CD4-positive, alpha-beta T cell treated with Interleukin-15 for 4 hours (primary cell): Measurements from ENCODE around the gene CNTN5.
"Not testable (repeated sequence)": the region's sequence is repeated elsewhere in the genome, so short reads cannot be mapped to it uniquely, and the experiment has no call there.

Experiments
- DNase-seq: peaks from one replicate; pipeline ENCODE4 v3.0.0-alpha.2; 2020; ENCODE audit warnings: low spot score

Gene CNTN5

DNA sequence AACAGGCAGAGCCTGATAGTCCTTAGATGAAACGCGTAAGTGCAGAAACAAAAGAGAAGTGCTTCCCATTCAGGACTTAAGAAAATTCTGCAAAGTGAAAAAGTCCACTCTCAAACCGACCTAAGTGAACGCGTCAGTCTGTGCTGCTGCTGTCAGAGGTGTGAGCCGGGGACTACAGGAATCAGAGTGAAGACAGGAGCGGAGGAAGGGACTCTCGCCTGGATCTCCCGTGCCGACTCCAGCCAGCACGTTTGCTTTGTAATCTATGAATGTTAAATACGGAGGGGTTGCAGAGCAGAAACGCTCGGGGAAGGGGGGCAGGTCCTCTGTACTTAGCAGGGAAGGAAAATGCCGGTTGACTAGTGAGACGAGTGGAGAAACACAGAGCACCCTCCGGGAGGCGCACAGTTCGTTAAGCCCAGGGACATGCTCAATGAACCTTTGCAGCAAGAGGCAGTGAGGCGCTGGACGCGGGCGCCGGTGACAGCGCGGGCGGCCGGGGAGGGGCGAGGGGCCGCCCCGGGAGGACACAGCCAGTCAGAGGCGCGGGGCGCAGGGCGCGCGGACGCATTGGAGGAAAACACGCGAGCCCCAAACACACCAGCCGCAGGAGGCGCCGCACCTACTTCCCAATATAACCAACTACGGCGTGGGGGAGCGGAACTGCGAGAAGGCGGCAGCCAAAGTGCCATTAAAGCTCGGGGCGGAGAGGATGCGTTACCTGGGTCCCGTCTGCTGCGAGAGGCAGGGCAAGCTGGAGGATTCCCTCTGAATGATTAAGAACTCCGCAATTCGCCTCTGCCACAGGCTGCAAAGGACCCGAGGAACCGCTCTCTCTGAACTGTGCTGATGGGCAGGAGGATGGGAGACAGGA is at the start of gene CNTN5:
Gene CNTN5, plus strand, starts transcription at position 598 of the 874 bp plus-strand sequence.
- DNase-seq = no peak

DNA sequence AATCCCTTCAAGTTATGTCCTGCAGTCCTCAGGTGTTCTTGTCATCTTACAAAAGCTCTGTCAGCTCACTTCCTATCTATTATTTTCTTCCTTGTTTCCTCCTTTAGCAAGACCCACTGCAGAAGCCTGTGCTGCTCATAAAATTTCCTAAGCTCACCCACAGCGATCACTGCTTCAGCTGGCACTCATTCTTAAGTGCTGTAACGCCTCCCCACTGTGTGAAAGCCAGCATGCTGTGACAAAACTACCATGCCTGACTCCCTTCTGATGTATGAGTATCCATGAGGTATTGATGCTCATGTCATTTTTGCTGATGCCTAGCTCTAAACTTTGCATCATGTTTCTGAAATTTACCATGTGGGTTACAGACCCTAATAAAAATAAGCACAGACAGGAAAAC is 41.5 kb upstream of the CNTN5 start:
- no peak for DNase-seq

DNA sequence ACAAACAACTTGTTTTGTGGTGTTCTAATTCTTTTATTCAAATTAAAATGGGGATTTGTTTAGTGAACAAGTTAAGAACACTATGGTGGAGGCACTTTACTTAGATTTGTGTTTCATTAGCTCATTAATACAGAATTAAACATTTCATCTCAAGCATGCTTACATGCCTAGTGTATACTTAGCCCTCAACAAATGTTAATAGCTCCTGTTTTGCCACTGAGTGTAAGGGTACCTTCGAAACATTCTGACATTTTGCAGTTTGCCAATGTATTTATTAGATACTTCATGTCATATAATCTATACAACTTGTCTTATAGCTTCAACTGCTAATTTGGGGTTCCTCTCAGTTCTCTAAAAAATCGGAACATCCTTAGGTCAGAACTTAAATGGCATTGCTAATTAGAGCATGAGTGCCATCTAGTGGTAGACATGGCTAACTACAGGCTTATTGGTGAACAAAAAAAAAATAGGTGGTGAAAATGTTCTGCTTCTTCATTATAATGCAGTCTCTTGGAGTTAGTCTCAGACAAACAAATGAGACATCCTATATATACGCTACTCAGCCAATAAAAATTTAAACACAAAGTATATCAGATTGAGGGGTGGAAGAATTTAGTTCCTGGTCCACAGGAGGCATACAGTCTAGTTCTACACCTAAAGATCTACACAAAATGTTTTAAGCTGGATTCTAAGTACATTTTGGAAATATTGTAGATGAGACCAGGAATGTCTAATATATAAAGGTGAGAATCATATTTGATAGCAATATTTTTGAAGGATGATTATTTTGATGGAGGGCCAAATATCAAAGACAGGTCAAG is 4.9 kb upstream of the CNTN5 start:
- peak; percentile 16 for DNase-seq

GRCh38 chr11:99019696-99020095 is 1.1 kb upstream of the CNTN5 start:
- no peak for DNase-seq

DNA sequence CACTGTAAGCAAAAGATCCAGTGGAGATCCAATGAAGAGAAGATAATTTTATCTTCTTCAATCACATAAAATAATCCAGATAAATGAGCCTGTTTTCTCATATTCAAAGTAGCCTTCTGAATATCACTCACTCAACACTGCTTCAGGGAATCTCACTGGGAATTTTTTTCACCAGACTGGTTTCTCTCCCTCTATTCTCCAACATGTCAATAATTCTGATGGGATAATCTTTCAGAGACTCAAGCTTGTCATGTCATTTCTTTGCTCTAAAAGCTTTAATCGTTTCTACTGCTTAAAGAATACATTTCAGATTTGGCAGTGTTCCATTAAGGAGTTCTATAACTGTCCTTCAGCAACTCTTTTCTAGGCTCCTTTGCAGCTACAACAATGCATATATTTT is 16.3 kb downstream of the CNTN5 start:
- DNase-seq = no peak

DNA sequence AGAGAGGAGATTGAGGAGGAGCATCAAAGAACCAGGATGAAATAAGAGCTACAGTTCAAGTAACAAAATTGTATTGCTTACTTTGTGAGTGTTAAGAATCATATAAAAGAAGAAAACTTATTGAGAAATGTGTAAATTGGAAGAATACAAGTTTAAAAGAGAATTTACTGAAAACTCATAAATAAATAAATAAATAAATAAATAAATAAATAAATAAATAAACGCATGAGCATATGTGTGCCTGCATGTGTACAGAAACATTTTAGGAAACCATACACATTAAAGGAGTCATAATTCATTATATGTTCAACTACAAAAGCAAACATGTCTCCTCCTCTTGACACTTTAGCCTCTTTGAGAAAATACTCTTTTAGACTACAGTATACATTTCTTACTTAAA is 42.6 kb downstream of the CNTN5 start:
- DNase-seq = no peak

DNA sequence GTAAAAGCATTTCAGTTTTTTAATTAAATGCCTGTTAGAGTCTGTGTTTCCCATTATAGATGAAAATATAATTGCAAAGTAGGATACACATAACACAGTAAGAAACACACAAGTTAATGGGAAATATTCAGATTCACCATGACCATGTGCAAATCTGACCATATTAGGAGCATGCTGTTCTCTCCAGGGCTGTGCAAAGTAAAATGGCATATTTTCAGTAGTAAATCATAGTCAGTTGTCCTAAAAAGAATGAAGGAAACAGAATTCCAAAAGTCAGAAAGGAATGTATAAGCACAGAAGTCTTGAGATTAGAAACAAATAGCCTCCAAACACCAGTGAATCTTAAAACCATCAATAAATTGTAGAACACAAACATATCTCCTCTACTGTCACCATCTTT is 44.4 kb downstream of the CNTN5 start:
- no peak for DNase-seq

DNA sequence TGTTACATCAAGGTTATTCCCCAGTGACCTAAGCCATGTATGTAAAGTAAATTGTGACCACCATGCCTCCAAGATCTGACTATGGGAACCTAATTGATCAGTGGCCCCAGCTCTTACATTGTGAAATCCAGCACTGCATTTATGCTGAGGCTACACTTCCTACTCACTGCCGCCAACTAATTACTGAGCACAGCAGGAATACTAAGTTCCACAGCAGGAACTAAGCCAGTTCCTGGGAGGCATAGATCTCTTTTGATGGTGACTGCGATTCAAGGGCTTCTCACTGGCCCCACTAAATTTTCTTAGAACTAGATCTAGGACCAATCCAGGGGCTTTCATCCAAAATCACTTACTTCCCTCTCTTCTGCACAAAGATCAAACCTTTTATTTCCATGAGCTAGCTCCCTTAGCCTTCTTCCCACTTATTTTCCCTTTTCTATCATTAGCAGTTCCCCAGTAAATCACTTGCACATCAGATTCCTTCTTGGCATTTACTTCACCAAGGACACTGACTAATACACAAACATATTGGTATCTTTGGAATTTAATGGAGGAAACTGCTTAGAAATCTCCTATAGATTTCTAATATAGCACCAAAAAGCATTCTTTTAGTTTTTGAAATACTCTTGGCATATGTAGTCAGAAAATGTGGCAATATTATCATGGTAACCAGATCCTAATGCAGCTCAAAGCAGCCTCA is 46.0 kb downstream of the CNTN5 start:
- DNase-seq = no peak

- DNase-seq = no peak
Measured at GRCh38 chr11:99068832-99069231, 48.1 kb downstream of the CNTN5 start.

GRCh38 chr11:99069856-99070444 is 49.2 kb downstream of the CNTN5 start:
- no peak for DNase-seq

DNA sequence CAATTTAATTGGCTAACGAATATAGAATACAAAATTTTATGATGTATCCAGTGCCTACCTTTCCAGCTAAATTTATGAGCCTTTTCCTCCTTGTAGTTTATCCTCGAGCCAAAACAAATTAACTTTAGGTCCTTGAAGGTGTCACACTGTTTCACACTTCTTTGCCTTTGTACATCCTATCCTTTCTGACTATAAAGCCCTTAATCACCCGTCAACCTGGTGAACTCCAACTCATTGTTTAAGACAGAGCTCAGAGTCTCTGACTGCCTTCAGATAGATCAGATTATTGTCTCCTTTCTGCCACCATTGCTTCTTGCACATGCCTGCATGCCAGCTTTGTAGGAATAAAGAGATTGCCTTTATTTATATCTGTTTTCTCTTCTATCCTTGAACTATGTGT is 58.8 kb downstream of the CNTN5 start:
- no peak for DNase-seq

- no peak for DNase-seq
Measured at GRCh38 chr11:99080154-99080553, 59.4 kb downstream of the CNTN5 start.

DNA sequence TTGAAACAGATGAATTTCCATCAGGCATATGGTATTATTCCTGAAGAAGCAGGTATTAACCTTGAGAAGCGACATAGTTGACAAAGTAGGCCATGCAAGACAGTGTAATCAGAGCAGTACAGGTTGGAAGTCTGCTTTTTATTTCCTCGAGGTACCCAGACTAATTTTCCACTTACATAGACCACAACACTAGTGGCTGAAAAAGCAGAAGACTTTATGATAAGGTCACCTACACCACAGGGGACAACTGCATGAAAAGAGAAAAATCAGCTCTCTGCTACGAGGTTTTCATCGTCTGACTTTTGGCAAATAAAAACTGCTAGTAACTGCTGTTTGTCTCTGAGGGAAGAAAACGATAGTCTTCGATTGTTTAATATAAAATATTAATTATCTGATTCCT is 77.5 kb downstream of the CNTN5 start:
- DNase-seq = no peak

GRCh38 chr11:99098751-99099150 is 78.0 kb downstream of the CNTN5 start:
- DNase-seq = no peak

GRCh38 chr11:99117603-99118002 is 96.9 kb downstream of the CNTN5 start:
- no peak for DNase-seq

GRCh38 chr11:99133862-99134261 is 113.1 kb downstream of the CNTN5 start:
- DNase-seq = not testable (repeated sequence)

DNA sequence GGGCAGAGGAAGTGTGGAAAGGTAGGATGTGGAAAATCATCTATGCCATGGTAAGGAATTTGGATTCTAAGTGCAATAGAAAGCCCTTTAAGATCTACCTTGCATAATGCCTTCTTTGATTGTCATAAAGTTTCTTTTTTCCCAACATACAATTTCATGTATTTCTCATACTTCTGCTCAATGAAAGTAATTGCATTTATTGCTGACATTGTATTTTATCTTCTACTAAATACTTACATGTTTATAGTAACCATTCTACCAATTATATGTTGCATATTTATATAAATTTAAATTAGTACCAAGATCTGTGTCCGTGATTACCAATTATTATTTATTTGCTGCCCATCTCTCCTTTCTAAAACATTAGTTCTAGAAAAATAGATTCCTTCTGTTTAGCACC is 114.8 kb downstream of the CNTN5 start:
- DNase-seq = no peak

- no peak for DNase-seq
Measured at GRCh38 chr11:99142237-99142636, 121.5 kb downstream of the CNTN5 start.

GRCh38 chr11:99148352-99148751 is 127.6 kb downstream of the CNTN5 start:
- no peak for DNase-seq

DNA sequence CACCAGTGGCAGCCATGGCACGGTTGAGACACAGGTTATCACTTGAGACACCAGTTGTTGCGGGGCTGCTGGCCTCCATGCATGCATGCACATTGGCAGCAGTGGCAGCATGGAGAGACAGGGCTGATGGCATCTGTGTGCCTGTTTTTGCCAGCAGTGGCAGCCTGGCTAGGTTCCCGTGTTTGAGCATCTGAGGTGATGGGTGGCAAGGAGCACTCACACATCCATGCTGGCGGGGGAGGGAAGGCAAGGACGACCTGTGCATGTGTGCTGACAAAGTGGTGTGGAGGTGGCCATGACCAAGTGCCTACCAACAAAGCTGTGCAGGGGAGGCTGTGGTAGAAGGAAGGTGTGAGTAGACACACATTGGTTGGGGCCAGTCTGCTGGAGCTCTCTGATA is 133.5 kb downstream of the CNTN5 start:
- no peak for DNase-seq

- no peak for DNase-seq
Measured at GRCh38 chr11:99160447-99160846, 139.7 kb downstream of the CNTN5 start.

- no peak for DNase-seq
Measured at GRCh38 chr11:99162819-99163218, 142.1 kb downstream of the CNTN5 start.
